D721Med (cell line): ENCODE data around the gene DNASE1L1.

Experiments used
- DNase-seq: peaks from one replicate; pipeline ENCODE4 v3.0.0; 2011; ENCODE audit warnings: low spot score; ENCODE audit not compliant: insufficient read length
- FAIRE-seq: peaks from 2 replicates; lab custom pipeline; 2011; peaks lifted over from hg19 to GRCh38; lab: Jason Lieb, UNC
- CTCF ChIP-seq: IDR thresholded peaks from 2 replicates; pipeline ENCODE4 v1.5.1; 2012; ENCODE audit warnings: mild to moderate bottlenecking, control low read depth; ENCODE audit not compliant: insufficient read depth; ENCODE audit errors: missing control alignments

DNASE1L1 gene

DNA sequence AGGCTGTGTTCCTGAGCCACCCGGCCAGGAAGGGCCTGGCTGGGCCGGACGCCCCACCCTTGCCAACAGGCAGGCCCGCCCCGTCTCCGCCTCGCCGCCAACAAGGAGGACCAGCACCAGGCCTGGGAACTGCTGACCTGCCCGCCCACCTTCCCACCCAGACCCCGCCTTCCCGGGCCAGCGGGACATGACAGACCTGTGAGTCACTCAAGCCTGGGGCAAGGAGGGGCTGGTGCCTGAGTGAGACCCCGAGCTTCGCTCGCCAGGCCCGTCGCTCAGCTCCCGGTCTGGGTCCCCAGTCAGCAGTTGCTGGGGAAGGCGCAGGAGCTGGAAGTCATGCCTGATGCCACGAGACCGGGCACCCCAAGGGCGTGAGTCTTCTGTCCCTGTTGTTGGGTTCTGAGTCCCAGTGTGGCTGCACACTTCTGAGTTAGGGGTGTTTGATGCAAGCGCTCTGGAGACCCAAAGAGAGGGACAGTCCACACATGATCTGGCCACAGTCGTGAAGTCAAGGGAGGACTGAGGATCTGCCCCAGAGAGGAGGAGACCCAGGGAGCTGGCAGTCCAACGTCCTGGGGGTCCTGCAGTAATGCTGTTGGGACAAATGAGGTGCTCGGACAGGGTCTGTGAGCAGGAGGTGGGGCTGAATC, at the start of gene DNASE1L1:
TSS of gene DNASE1L1 (minus strand) at position 33 of the 650 bp plus-strand sequence. CDS start 3,686 bp downstream, outside the sequence.
- no peak for FAIRE-seq
- TF ChIP-seq CTCF: no peak
- no peak for DNase-seq

DNA sequence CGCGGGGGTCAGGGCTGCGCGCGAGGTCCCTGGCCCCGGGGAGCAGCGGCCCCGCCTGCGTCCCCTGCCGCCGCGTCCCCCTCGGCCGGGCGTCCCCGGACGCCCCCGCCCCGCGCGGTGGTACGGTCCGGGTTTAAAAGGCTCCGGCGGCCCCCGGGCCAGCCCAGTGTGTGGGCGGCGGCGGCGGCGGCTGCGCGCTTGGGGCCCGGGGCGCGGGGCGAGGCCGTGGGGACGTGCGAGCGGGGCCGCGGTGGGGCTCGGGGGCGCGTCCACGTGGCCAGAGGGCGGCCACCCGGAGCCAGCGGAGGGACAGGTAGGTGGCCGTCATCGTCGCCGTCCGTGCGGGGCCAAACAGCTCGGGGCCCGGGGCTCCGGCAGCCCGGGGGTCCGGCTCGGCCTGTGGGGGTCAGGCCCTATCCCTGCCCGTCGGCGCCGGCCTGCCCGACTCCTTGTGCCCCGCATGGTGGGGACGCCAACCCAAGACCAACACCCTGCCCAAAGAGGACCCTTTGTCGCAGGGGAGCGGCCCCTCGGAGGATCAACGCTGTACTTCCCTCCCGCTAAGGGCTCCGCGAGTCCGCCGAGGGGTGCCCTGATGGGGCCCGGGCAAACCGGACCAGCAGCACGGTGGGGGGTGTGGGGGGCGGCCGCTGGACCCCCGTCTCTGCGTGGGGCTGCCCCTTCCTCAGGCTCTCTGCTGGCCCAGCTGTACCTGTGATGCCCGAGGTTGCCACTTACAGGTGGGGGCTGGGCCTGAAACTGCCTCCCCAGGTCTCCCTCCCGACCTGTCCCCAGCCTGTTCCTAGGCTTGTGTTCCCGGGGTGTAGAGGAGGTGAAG, 49.3 kb upstream of the DNASE1L1 start, which contains the start of gene PLXNA3:
TSS of gene PLXNA3 (plus strand) at position 166 of the 838 bp plus-strand sequence. CDS start 1,903 bp downstream, outside the sequence.
- no peak for TF ChIP-seq CTCF
- FAIRE-seq (no peak), DNase-seq (no peak)

DNA sequence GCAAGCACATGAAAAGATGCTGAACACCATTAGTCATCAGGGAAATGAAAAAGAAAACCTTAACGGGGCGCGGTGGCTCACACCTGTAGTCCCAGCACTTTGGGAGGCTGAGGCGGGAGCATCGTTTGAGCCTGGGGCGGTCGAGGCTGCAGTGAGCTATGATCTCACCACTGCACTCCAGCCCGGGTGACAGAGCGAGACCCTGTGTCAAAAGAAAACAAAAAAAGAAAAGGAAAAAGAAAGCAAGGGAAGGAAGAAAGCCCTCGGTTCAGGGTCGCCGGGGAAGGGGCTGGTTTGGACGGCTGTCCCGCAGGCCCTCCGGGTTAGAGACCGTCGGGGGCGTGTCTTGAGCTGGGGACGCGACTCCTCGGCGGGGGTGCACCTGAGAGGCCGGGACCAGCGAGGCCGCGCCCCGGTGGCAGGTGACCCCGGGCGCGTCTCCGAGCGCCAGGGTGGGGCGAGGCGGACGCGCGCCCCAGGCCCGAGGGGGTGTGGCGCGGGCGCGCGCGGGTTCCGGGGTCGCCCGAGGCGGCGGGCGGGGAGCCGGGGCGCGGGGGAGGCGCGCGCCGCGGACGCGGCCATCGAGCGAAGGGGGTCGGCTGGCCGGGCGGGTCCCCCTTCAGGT, 48.5 kb upstream of the DNASE1L1 start:
- no peak for FAIRE-seq
- peak; percentile 58 for DNase-seq
- no peak for TF ChIP-seq CTCF

- no peak for FAIRE-seq
- no peak for DNase-seq
- no peak for TF ChIP-seq CTCF
Measured at GRCh38 chrX:154452823-154453222, 43.8 kb upstream of the DNASE1L1 start.

GRCh38 chrX:154450312-154450711, 41.3 kb upstream of the DNASE1L1 start:
- no peak for TF ChIP-seq CTCF
- no peak for DNase-seq
- no peak for FAIRE-seq

DNA sequence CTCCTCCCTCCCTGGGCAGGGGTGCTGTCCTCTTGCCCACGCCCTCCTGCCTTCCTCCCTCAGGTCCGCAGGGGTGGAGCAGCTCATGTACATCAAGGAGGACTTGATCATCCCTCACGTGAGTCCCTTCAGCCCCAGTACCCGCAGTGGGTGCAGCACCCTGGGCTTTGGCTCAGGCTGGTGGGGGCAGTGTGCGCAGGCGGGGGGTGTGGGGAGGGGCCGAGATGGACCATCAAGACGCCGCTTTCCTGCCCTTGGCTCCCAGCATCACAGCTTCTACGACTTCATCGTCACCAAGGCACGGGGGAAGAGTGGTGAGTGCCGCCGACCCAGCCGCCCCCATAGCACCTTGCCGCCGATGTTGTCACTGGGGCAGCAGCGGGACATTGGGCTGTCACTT, 40.6 kb upstream of the DNASE1L1 start:
- TF ChIP-seq CTCF: no peak
- FAIRE-seq: no peak
- DNase-seq: no peak
